K562 (cell line): ENCODE data around the gene SCARF2. TPM values are rescaled to one million over a fixed set of nuclear protein-coding genes. Genes with fewer than 3 reads are reported as not detected.

ENCODE experiments used
- ATAC-seq: fragments of 200-7000 bp; cut with Tn5 transposase; 3 replicates; pipeline ENCODE4 v1.9.1; 2020; ENCODE audit warnings: moderate library complexity
- BruUV-seq: library from RNA; stranded (reverse); fragments of 400-500 nt; replicated peaks from 2 replicates; lab custom pipeline; 2021; lab: Mats Ljungman, UMichigan
- CTCF ChIA-PET: fragments of 300-600 bp; formaldehyde crosslinking; extraction: SDS; loops from one replicate; lab custom pipeline; 2021; ENCODE audit warnings: low intra/inter-chr PET ratio; lab: Yijun Ruan, JAX
- POLR2A ChIA-PET: fragments of 300-600, 350-650 bp; sonication (Branson Sonifier 250); formaldehyde crosslinking; extraction: SDS; loops from one replicate; lab custom pipeline; 2021; ENCODE audit warnings: antibody characterized with exemption, inconsistent platforms; lab: Yijun Ruan, JAX
- DNase-seq, 4 experiments: peaks; one replicate each; pipeline versions ENCODE4 v3.0.0 to v3.0.0-alpha.2; 2011 to 2018; ENCODE audit warnings: low spot score in 3 of 4, mixed read lengths in 3 of 4; ENCODE audit errors: extremely low read depth in 1 of 4
- FAIRE-seq: peaks from 2 replicates; lab custom pipeline; 2011; peaks lifted over from hg19 to GRCh38; lab: Jason Lieb, UNC
- H2AFZ ChIP-seq: 2 replicates; pipeline ENCODE4 v1.6.0; 2011; ENCODE audit warnings: low read depth, low read length, control low read depth, inconsistent platforms
- H3K27ac ChIP-seq: fragments of 200-600 bp; 3 replicates; pipeline ENCODE4 v1.8.0; 2011; ENCODE audit warnings: low read depth, mild to moderate bottlenecking, control low read depth, inconsistent platforms, low read length, moderate library complexity, mixed read lengths; ENCODE audit errors: extremely low read depth
- H3K27me3 ChIP-seq, 2 experiments: fragments of 300-600 bp in 1 of 2; 2 replicates in 1 of 2; 3 replicates in 1 of 2; pipeline versions ENCODE4 v1.6.0 to v1.8.0; 2011; ENCODE audit warnings: inconsistent platforms in 2 of 2, low read length in 2 of 2, mild to moderate bottlenecking in 1 of 2, mixed read lengths in 1 of 2, moderate library complexity in 1 of 2; ENCODE audit not compliant: control insufficient read depth in 2 of 2, insufficient read depth in 2 of 2
- H3K36me3 ChIP-seq: fragments of 300-600 bp; 3 replicates; pipeline ENCODE4 v1.8.0; 2011; ENCODE audit warnings: mild to moderate bottlenecking, low read length, inconsistent platforms; ENCODE audit not compliant: control insufficient read depth, insufficient read depth
- H3K4me1 ChIP-seq, 2 experiments: fragments of 200-600 bp in 1 of 2; replicated peaks in 1 of 2; 2 replicates in 1 of 2; 3 replicates in 1 of 2; pipeline versions ENCODE4 v1.5.1 to v1.8.0; 2011; ENCODE audit warnings: inconsistent platforms in 2 of 2, low read length in 2 of 2, mild to moderate bottlenecking in 1 of 2, mixed read lengths in 1 of 2, moderate library complexity in 1 of 2; ENCODE audit not compliant: control insufficient read depth in 2 of 2, insufficient read depth in 2 of 2
- H3K4me2 ChIP-seq: 2 replicates; pipeline ENCODE4 v1.6.1; 2011; ENCODE audit warnings: low read length, control low read depth, inconsistent platforms, mixed read lengths; ENCODE audit not compliant: insufficient read depth
- H3K4me3 ChIP-seq: fragments of 200-600 bp; sonication (generic), shearing (Covaris generic); 2 replicates; pipeline ENCODE4 v1.5.1; 2016; ENCODE audit warnings: control low read depth, inconsistent platforms
- H3K79me2 ChIP-seq: fragments of 200-600 bp; 3 replicates; pipeline ENCODE4 v1.8.0; 2011; ENCODE audit warnings: low read length, inconsistent platforms; ENCODE audit not compliant: control insufficient read depth, insufficient read depth
- H3K9ac ChIP-seq, 2 experiments: 2 replicates each; pipeline versions ENCODE4 v1.6.0 to v1.6.1; 2011; ENCODE audit warnings: low read depth in 2 of 2, low read length in 2 of 2, control low read depth in 1 of 2, inconsistent platforms in 1 of 2, mild to moderate bottlenecking in 1 of 2, mixed read lengths in 1 of 2; ENCODE audit not compliant: insufficient read depth in 1 of 2
- H3K9me1 ChIP-seq: one replicate; pipeline ENCODE4 v1.6.0; 2011; ENCODE audit warnings: inconsistent platforms, mild to moderate bottlenecking, low read length, moderate library complexity; ENCODE audit not compliant: control insufficient read depth, insufficient read depth
- H3K9me3 ChIP-seq: replicated peaks from 2 replicates; pipeline ENCODE4 v1.5.1; 2011; ENCODE audit warnings: low read depth, low read length, inconsistent platforms; ENCODE audit not compliant: control insufficient read depth, insufficient read depth
- H4K20me1 ChIP-seq: replicated peaks from 2 replicates; pipeline ENCODE4 v1.6.1; 2011; ENCODE audit warnings: low read length, inconsistent platforms, mixed read lengths; ENCODE audit not compliant: control insufficient read depth, insufficient read depth
- CEBPG ChIP-seq, 3 experiments: fragments of 200-800 bp in 1 of 3; sonication (Bioruptor generic) in 1 of 3; sonication (generic) in 1 of 3; formaldehyde crosslinking in 1 of 3; IDR thresholded peaks in 2 of 3; conservative IDR thresholded peaks in 1 of 3; 2 replicates each; pipeline versions ENCODE4 v1.6.1 to v1.8.0; 2016 to 2022; ENCODE audit warnings: missing compliant biosample characterization in 2 of 3, missing genetic modification characterization in 2 of 3, mild to moderate bottlenecking in 1 of 3, missing genetic modification reagents in 1 of 3
- EGR1 ChIP-seq: fragments of 450-650 bp; conservative IDR thresholded peaks from 2 replicates; pipeline ENCODE4 v1.6.1; 2017; ENCODE audit warnings: mild to moderate bottlenecking
- GATAD2A ChIP-seq: fragments of 450-650 bp; IDR thresholded peaks from 2 replicates; pipeline ENCODE4 v1.6.1; 2017
- HNRNPUL1 ChIP-seq: fragments of 200-400 bp; formaldehyde crosslinking; IDR thresholded peaks from 2 replicates; pipeline ENCODE4 v1.6.1; 2017; ENCODE audit warnings: low read length
- IRF2 ChIP-seq: sonication (generic); formaldehyde crosslinking; IDR thresholded peaks from 2 replicates; pipeline ENCODE4 v1.8.1; 2022; ENCODE audit warnings: mild to moderate bottlenecking, missing genetic modification reagents
- KDM5B ChIP-seq: fragments of 200-600 bp; sonication (generic); IDR thresholded peaks from 2 replicates; pipeline ENCODE4 v1.6.1; 2012; ENCODE audit warnings: low read depth, mild to moderate bottlenecking, moderate library complexity, low read length, control low read depth, inconsistent platforms; ENCODE audit not compliant: insufficient replicate concordance
- KLF16 ChIP-seq: IDR thresholded peaks from 2 replicates; pipeline ENCODE4 v1.6.1; 2016; ENCODE audit warnings: antibody characterized with exemption
- SRF ChIP-seq, 2 experiments: fragments of 250-450, 450-650 bp in 1 of 2; sonication (Bioruptor Pico) in 1 of 2; sonication (generic) in 1 of 2; formaldehyde crosslinking; IDR thresholded peaks; 2 replicates each; pipeline versions ENCODE4 v1.5.0 to v1.5.1; 2020 to 2022; ENCODE audit warnings: mild to moderate bottlenecking in 1 of 2, missing genetic modification reagents in 1 of 2
- TAL1 ChIP-seq: fragments of 450-650 bp; IDR thresholded peaks from 2 replicates; pipeline ENCODE4 v1.6.1; 2016; ENCODE audit warnings: mild to moderate bottlenecking
- TCF7L2 ChIP-seq: fragments of 150-350 bp; IDR thresholded peaks from 2 replicates; pipeline ENCODE4 v1.6.1; 2016; ENCODE audit warnings: low read depth, mild to moderate bottlenecking, low read length, moderate library complexity
- ZNF764 ChIP-seq: fragments of 250-450 bp; sonication (Bioruptor Pico); IDR thresholded peaks from 2 replicates; pipeline ENCODE4 v1.4.0; 2020; ENCODE audit warnings: low read depth, mild to moderate bottlenecking, moderate library complexity
- WGBS: fragments of 100-300 bp; shearing (Covaris generic); methylation state at CpG from one replicate; pipeline ENCODE4 v1.1.6; 2016; ENCODE audit warnings: low coverage, mixed read lengths; ENCODE audit not compliant: insufficient coverage; ENCODE audit errors: missing lambda C conversion rate; 5-methylcytosine and 5-hydroxymethylcytosine counted together
- in situ Hi-C: fragments of 300-500 bp; cut with MboI; formaldehyde crosslinking; loops from 4 replicates; pipeline ENCODE4 v1.15.0; 2018; ENCODE audit warnings: inconsistent platforms, mixed read lengths
- intact Hi-C: fragments of 100-400 bp; cut with micrococcal nuclease; formaldehyde crosslinking; loops from 2 replicates; pipeline ENCODE4 v1.14.2; 2022
- polyA plus RNA-seq, 8 experiments: library from polyadenylated mRNA; depleted of rRNA in 4 of 8; stranded (reverse) in 5 of 8; unstranded in 3 of 8; fragments of >200 nt; fragmentation: Nextera tagmentation in 2 of 8; fragmentation: Illumina TruSeq in 1 of 8; extraction: Ambion mirVana in 2 of 8; extraction: Trizol in 1 of 8; gene quantifications; 2 replicates each; pipeline versions ENCODE4 v1.2.1 to v1.2.3, GENCODE V29; 2011 to 2014; ENCODE audit warnings: inconsistent platforms in 1 of 8, missing spikeins in 1 of 8
- total RNA-seq, 7 experiments: library from RNA; depleted of rRNA in 6 of 7; stranded (reverse); fragments of >200 nt in 6 of 7; fragmentation: Illumina TruSeq in 2 of 7; extraction: Trizol in 2 of 7; gene quantifications; 2 replicates each; pipeline versions ENCODE4 v1.2.1 to v1.2.3, GENCODE V29; 2011 to 2021; ENCODE audit warnings: low replicate concordance in 1 of 7
- TF ChIP-seq, protein P1 (sequence below): fragments of 250-450 bp; sonication (Bioruptor Pico); IDR thresholded peaks from 2 replicates; pipeline ENCODE4 v1.4.0; 2020; ENCODE audit warnings: mild to moderate bottlenecking, moderate library complexity, borderline replicate concordance

SCARF2 gene
- total and polyA plus RNA-seq, 9 of the 15 experiments (the other 6 are each of a cell fraction or from before 2014, with no cell fraction given): 0.06 to 0.32 (median 0.21) TPM; not detected in 5

GRCh38 chr22:20433686-20434241 is 3.9 kb downstream of the SCARF2 start:
- Histone ChIP-seq H3K9me1 (peaks cover 10% of the 10 kb centered on the region), H3K4me1 (peaks cover 11 to 61% of the 10 kb centered on the region in 2 experiments), H4K20me1 (peaks cover 49% of the 10 kb centered on the region), H3K27me3 (peaks cover 49 to 88% of the 10 kb centered on the region in 2 experiments), H3K4me3 (no peak overlapping the region), H3K9me3 (no peaks in the 10 kb centered on the region), H3K9ac (no peak overlapping the region), H3K4me2 (no peak overlapping the region), H3K79me2 (no peaks in the 10 kb centered on the region), H3K27ac (no peak overlapping the region), H3K36me3 (no peaks in the 10 kb centered on the region), H2AFZ (no peak overlapping the region)
- TF ChIP-seq IRF2 (CRISPR knock-in tag) (0 out of 2 replicates have a peak, but pooled peaks have one; percentile 70), CEBPG (CRISPR knock-in tag; IDR thresholded peaks at IDR 0.05) (0 out of 2 replicates have a peak, but pooled peaks have one; percentile 19), CEBPG (tag; conservative IDR thresholded peaks at IDR 0.05 in 1 of 2, IDR thresholded peaks at IDR 0.05 in 1 of 2) (no peak), KDM5B (peak; percentile 30), GATAD2A (no peak), KLF16 (no peak), EGR1 (no peak), SRF (CRISPR knock-in tag; IDR thresholded peaks at IDR 0.05) (0 out of 4 replicates have a peak, but pooled peaks of 1 of the 2 experiments have one; percentile 5), TAL1 (no peak), HNRNPUL1 (0 out of 2 replicates have a peak, but pooled peaks have one; percentile 20), ZNF764 (CRISPR knock-in tag) (no peak), TCF7L2 (0 out of 2 replicates have a peak, but pooled peaks have one; percentile 24)
- TF ChIP-seq, protein P1, sequence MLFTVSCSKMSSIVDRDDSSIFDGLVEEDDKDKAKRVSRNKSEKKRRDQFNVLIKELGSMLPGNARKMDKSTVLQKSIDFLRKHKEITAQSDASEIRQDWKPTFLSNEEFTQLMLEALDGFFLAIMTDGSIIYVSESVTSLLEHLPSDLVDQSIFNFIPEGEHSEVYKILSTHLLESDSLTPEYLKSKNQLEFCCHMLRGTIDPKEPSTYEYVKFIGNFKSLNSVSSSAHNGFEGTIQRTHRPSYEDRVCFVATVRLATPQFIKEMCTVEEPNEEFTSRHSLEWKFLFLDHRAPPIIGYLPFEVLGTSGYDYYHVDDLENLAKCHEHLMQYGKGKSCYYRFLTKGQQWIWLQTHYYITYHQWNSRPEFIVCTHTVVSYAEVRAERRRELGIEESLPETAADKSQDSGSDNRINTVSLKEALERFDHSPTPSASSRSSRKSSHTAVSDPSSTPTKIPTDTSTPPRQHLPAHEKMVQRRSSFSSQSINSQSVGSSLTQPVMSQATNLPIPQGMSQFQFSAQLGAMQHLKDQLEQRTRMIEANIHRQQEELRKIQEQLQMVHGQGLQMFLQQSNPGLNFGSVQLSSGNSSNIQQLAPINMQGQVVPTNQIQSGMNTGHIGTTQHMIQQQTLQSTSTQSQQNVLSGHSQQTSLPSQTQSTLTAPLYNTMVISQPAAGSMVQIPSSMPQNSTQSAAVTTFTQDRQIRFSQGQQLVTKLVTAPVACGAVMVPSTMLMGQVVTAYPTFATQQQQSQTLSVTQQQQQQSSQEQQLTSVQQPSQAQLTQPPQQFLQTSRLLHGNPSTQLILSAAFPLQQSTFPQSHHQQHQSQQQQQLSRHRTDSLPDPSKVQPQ (CRISPR knock-in tag): no peak
- POLR2A ChIA-PET: interaction anchor here (0.7 to 6.6 kb wide), 7 partner anchors 10 to 60 kb away, joined by 3 to 46 read pairs (median 8); no protein-coding TSS in a partner anchor
- DNase-seq (no peak), ATAC-seq (no peak), FAIRE-seq (no peak)
- in situ Hi-C loops: no loop called here
- intact Hi-C loops: no loop called here
- CTCF ChIA-PET: interaction anchor here (0.6 kb wide), 1 partner anchor 16 kb away, joined by 3 read pairs; no protein-coding TSS in a partner anchor
- BruUV-seq: no TSS peak
- 30% methylated on average over 4 of the region's 4 CpGs for WGBS
